Smooth muscle cell (in vitro differentiated cells): Measurements from ENCODE around the gene POU2F2. TPM values are rescaled to one million over a fixed set of nuclear protein-coding genes. Genes with fewer than 3 reads are reported as not detected.

Source experiments
- DNase-seq: peaks from one replicate; lab custom pipeline; 2025; ENCODE audit not compliant: unreplicated experiment; lab: John Stamatoyannopoulos, UW
- H2AFZ ChIP-seq: fragments of 200-600 bp; sonication (generic); 2 replicates; pipeline ENCODE4 v1.6.0; 2016; ENCODE audit warnings: antibody characterized with exemption, low read depth, mild to moderate bottlenecking
- H3F3A ChIP-seq: fragments of 200-600 bp; sonication (generic); 2 replicates; pipeline ENCODE4 v1.6.0; 2017; ENCODE audit warnings: antibody characterized with exemption, low read depth
- H3K27ac ChIP-seq: fragments of 200-600 bp; sonication (generic); 2 replicates; pipeline ENCODE4 v1.5.1; 2016; ENCODE audit warnings: low read depth, mild to moderate bottlenecking
- H3K27me3 ChIP-seq: fragments of 200-600 bp; sonication (generic); 2 replicates; pipeline ENCODE4 v1.6.1; 2016; ENCODE audit warnings: low read depth, mild to moderate bottlenecking
- H3K36me3 ChIP-seq: fragments of 200-600 bp; sonication (generic); 2 replicates; pipeline ENCODE4 v1.5.1; 2016; ENCODE audit warnings: low read depth
- H3K4me1 ChIP-seq: fragments of 200-600 bp; sonication (generic); 2 replicates; pipeline ENCODE4 v1.5.1; 2016; ENCODE audit warnings: low read depth
- H3K4me2 ChIP-seq: fragments of 200-600 bp; sonication (generic); 2 replicates; pipeline ENCODE4 v1.6.0; 2016; ENCODE audit warnings: mild to moderate bottlenecking
- H3K4me3 ChIP-seq: fragments of 200-600 bp; sonication (generic); 2 replicates; pipeline ENCODE4 v1.5.1; 2016; ENCODE audit warnings: mild to moderate bottlenecking
- H3K79me2 ChIP-seq: fragments of 200-600 bp; sonication (generic); 2 replicates; pipeline ENCODE4 v1.6.0; 2016; ENCODE audit warnings: low read depth, mild to moderate bottlenecking
- H3K9ac ChIP-seq: fragments of 200-600 bp; sonication (generic); 2 replicates; pipeline ENCODE4 v1.6.0; 2016; ENCODE audit warnings: low read depth
- H3K9me3 ChIP-seq: fragments of 200-600 bp; sonication (generic); replicated peaks from 2 replicates; pipeline ENCODE4 v1.5.1; 2016; ENCODE audit warnings: low read depth
- H4K20me1 ChIP-seq: fragments of 200-600 bp; sonication (generic); 2 replicates; pipeline ENCODE4 v1.6.0; 2016; ENCODE audit warnings: low read depth
- whole genome bisulfite sequencing: methylation state at CpG from one replicate; pipeline ENCODE4 v1.1.7; 2016; ENCODE audit warnings: low lambda C conversion rate; 5-methylcytosine and 5-hydroxymethylcytosine counted together
- polyA plus RNA-seq: library from polyadenylated mRNA; unstranded; fragments of >200 nt; fragmentation: Nextera tagmentation; extraction: Ambion mirVana; gene quantifications from 2 replicates; pipeline ENCODE4 v1.2.1, GENCODE V29; 2016
- total RNA-seq: library from RNA; depleted of rRNA; stranded (reverse); fragments of >200 nt; gene quantifications from 2 replicates; pipeline ENCODE4 v1.2.3, GENCODE V29; 2014
- TF ChIP-seq, protein P1 (sequence below): fragments of 200-600 bp; sonication (generic); IDR thresholded peaks from 2 replicates; pipeline ENCODE4 v1.5.1; 2017; ENCODE audit warnings: borderline replicate concordance, mild to moderate bottlenecking, antibody characterized with exemption; ENCODE audit not compliant: insufficient read depth, poor library complexity, severe bottlenecking

Gene POU2F2
- total and polyA plus RNA-seq, 2 experiments from 2014 or later, result 0.99 to 6.3 TPM

DNA sequence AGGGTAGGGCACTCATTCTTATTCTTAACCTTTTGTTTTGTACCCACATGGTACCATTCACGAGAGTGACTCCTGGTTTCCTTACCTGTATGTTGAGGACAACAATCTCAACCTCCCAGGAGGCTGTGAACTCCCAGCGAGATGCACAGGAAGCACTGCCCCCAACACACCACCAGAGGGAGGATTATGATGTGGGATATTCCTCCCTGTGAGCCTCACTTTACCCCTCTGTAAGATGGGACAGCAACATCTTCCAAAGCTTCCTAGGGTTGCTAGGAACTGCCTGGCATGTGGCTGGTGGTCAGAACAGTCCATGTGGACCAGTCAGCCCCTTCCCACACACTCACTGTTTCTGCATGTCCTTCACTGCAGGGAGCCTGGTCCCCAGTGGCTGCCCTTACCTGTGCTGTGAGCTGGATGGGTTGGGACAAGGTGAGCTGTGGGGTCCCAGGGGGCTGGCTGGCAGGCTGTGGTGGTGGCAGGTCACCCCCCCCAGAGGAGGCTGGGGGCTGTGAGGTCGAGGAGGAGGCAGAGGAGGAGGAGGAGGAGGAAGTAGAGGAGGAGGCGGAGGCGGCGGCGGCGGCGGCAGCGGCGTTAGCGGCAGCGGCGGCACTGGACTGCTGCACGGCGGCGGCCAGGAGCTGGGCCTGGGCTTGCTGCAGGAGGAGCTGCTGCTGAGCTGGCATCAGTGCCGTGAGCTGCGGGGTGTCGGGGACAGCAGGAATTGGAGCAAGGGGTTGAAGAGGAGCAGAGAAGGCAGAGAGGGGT, 15.8 kb downstream of the POU2F2 start:
- Histone ChIP-seq H3K9ac (no peak overlapping the region), H3F3A (peaks cover 18% of the 10 kb centered on the region), H3K4me1 (peaks cover 21% of the 10 kb centered on the region), H2AFZ (no peak overlapping the region), H3K79me2 (no peaks in the 10 kb centered on the region), H4K20me1 (no peaks in the 10 kb centered on the region), H3K4me3 (no peak overlapping the region), H3K27ac (no peak overlapping the region), H3K4me2 (no peak overlapping the region), H3K36me3 (no peaks in the 10 kb centered on the region), H3K9me3 (no peaks in the 10 kb centered on the region), H3K27me3 (no peaks in the 10 kb centered on the region)
- TF ChIP-seq, protein P1, sequence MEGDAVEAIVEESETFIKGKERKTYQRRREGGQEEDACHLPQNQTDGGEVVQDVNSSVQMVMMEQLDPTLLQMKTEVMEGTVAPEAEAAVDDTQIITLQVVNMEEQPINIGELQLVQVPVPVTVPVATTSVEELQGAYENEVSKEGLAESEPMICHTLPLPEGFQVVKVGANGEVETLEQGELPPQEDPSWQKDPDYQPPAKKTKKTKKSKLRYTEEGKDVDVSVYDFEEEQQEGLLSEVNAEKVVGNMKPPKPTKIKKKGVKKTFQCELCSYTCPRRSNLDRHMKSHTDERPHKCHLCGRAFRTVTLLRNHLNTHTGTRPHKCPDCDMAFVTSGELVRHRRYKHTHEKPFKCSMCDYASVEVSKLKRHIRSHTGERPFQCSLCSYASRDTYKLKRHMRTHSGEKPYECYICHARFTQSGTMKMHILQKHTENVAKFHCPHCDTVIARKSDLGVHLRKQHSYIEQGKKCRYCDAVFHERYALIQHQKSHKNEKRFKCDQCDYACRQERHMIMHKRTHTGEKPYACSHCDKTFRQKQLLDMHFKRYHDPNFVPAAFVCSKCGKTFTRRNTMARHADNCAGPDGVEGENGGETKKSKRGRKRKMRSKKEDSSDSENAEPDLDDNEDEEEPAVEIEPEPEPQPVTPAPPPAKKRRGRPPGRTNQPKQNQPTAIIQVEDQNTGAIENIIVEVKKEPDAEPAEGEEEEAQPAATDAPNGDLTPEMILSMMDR, result no peak
- DNase-seq, result no peak
- whole genome bisulfite sequencing, result 97% methylated on average over 20 of the region's 20 CpGs

DNA sequence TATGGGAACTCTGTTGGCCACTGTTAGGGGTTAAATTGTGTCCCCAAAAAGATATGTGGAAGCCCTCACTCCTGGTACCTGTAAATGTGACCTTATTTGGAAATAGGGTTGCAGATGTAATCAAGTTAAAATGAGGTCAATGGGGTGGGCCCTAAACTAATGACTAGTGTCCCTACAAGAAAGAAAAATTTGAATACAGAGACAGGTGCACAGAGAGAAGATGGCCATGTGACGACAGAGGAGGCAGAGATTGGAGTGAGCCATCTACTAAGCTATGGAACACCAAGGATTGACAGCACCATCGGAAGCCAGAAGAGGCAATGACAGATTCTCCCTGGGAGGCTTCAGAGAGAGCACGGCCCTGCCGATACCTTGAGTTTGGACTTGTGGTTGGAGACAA, 16.5 kb downstream of the POU2F2 start:
- Histone ChIP-seq H3K4me1 (peaks cover 18% of the 10 kb centered on the region), H4K20me1 (no peaks in the 10 kb centered on the region), H3K4me2 (no peak overlapping the region), H3K9me3 (no peaks in the 10 kb centered on the region), H3K9ac (no peak overlapping the region), H3K27me3 (no peaks in the 10 kb centered on the region), H3K36me3 (no peaks in the 10 kb centered on the region), H3K27ac (no peak overlapping the region), H2AFZ (no peak overlapping the region), H3F3A (peaks cover 18% of the 10 kb centered on the region), H3K4me3 (no peak overlapping the region), H3K79me2 (no peaks in the 10 kb centered on the region)
- DNase-seq, result no peak
- 92% methylated on average over 4 of the region's 4 CpGs for WGBS
- TF ChIP-seq, protein P1, result no peak

DNA sequence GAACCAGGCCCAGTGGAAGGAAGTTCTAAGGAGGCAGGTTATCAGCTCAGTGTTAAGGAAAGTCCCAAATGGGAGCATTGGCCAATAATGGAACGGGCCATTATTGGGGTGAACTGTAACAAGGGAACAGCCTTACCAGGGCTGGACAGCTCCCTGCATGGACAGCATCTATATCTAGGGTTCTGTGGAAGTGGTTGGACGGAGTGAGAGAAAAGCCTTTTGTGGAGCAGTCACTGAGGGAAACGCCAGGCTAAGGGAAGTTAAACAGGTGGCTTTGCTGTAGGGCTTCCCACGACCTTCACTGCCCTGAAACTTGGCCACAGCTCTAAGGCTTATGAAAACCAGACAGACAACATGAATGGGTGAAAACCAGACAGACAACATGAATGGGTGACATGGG, 17.0 kb downstream of the POU2F2 start:
- Histone ChIP-seq H3K9ac (no peak overlapping the region), H3K4me2 (no peak overlapping the region), H2AFZ (no peak overlapping the region), H3K9me3 (no peaks in the 10 kb centered on the region), H3K79me2 (no peaks in the 10 kb centered on the region), H3K27ac (peak overlapping the region; percentile 91), H3K27me3 (no peaks in the 10 kb centered on the region), H3F3A (peaks cover 18% of the 10 kb centered on the region), H3K4me3 (no peak overlapping the region), H3K4me1 (peaks cover 18% of the 10 kb centered on the region), H3K36me3 (no peaks in the 10 kb centered on the region), H4K20me1 (no peaks in the 10 kb centered on the region)
- TF ChIP-seq, protein P1, result no peak
- 68% methylated on average over 4 of the region's 4 CpGs for WGBS
- no peak for DNase-seq

DNA sequence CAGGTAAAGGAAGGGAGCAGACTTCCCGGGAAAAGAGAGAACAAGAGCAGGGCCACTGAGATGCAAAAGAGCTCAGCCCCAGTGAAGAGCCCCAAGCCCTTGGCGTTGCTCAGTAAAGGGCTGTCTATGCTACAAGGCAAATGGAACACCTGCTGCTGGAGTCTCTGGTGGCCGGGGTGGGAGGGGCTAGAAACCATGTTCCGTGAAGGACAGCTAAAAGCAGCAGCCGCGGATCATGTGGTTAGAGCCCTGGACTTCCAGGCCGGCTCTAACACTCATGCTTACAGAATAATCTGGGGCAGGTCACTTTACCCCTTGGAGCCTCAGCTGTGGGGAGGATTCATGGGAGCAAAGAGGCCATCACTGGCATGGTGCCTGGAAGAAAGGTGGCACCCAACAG, 17.8 kb downstream of the POU2F2 start:
- peak overlapping the region; percentile 40 for H3K9ac ChIP-seq
- H2AFZ ChIP-seq, result no peak overlapping the region
- no peaks in the 10 kb centered on the region for H3K9me3 ChIP-seq
- H4K20me1 ChIP-seq, result no peaks in the 10 kb centered on the region
- H3K4me3 ChIP-seq, result no peak overlapping the region
- TF ChIP-seq, protein P1, result no peak
- H3K79me2 ChIP-seq, result no peaks in the 10 kb centered on the region
- WGBS, result 70% methylated on average over 7 of the region's 7 CpGs
- peaks cover 18% of the 10 kb centered on the region for H3F3A ChIP-seq
- H3K4me2 ChIP-seq, result peak overlapping the region; percentile 62
- peaks cover 18% of the 10 kb centered on the region for H3K4me1 ChIP-seq
- H3K36me3 ChIP-seq, result no peaks in the 10 kb centered on the region
- peak overlapping the region; percentile 91 for H3K27ac ChIP-seq
- no peaks in the 10 kb centered on the region for H3K27me3 ChIP-seq
- no peak for DNase-seq
